Measurements from ENCODE around the gene TRAF2.
"Not testable (repeated sequence)": the region's sequence is repeated elsewhere in the genome, so short reads cannot be mapped to it uniquely, and the experiment has no call there.

The TRAF2 gene

GRCh38 chr9:136865041-136865767 lies 21.1 kb upstream of the TRAF2 start:
- H3K27ac ChIP-seq = peak overlapping the region; percentile 44
- peak overlapping the region; percentile 67 for H3K4me3 ChIP-seq (ENCODE audit: low read depth, low read length)
- H3K36me3 ChIP-seq = peaks cover 52% of the 10 kb centered on the region
- no peak for TF ChIP-seq CTCF (IDR thresholded peaks at IDR 0.05; ENCODE audit: low read depth, low read length)
- peaks cover 9% of the 10 kb centered on the region for H3K9me3 ChIP-seq (ENCODE audit: severe bottlenecking)
- no peaks in the 10 kb centered on the region for H3K27me3 ChIP-seq (ENCODE audit: insufficient read depth, low read depth, severe bottlenecking)
- no peak for DNase-seq

- Histone ChIP-seq H3K27ac (peak overlapping the region; percentile 90), H3K27me3 (ENCODE audit: insufficient read depth, low read depth, severe bottlenecking) (no peaks in the 10 kb centered on the region), H3K9me3 (ENCODE audit: severe bottlenecking) (peaks cover 9% of the 10 kb centered on the region), H3K4me3 (ENCODE audit: low read depth, low read length) (peak overlapping the region; percentile 67), H3K36me3 (peaks cover 46% of the 10 kb centered on the region)
- DNase-seq = no peak
- TF ChIP-seq CTCF (IDR thresholded peaks at IDR 0.05; ENCODE audit: low read depth, low read length) = no peak
Observed at GRCh38 chr9:136865768-136866103, 20.6 kb upstream of the TRAF2 start.

- peak overlapping the region; percentile 69 for H3K27ac ChIP-seq
- not testable (repeated sequence) for H3K27me3 ChIP-seq (ENCODE audit: insufficient read depth, low read depth, severe bottlenecking); DNase-seq
- peaks cover 34% of the 10 kb centered on the region for H3K36me3 ChIP-seq
- peaks cover 12% of the 10 kb centered on the region for H3K9me3 ChIP-seq (ENCODE audit: severe bottlenecking)
- H3K4me3 ChIP-seq (ENCODE audit: low read depth, low read length) = peak overlapping the region; percentile 43
Observed at GRCh38 chr9:136866898-136867421, 19.4 kb upstream of the TRAF2 start.

GRCh38 chr9:136867480-136867879 lies 18.8 kb upstream of the TRAF2 start:
- no peak overlapping the region for H3K4me3 ChIP-seq (ENCODE audit: low read depth, low read length)
- no peak overlapping the region for H3K27ac ChIP-seq
- no peak for DNase-seq
- TF ChIP-seq CTCF (IDR thresholded peaks at IDR 0.05; ENCODE audit: low read depth, low read length) = no peak
- H3K9me3 ChIP-seq (ENCODE audit: severe bottlenecking) = peaks cover 17% of the 10 kb centered on the region
- peaks cover 29% of the 10 kb centered on the region for H3K36me3 ChIP-seq
- no peaks in the 10 kb centered on the region for H3K27me3 ChIP-seq (ENCODE audit: insufficient read depth, low read depth, severe bottlenecking)

GRCh38 chr9:136867917-136868316 lies 18.4 kb upstream of the TRAF2 start:
- no peak for DNase-seq
- H3K27ac ChIP-seq = no peak overlapping the region
- H3K27me3 ChIP-seq (ENCODE audit: insufficient read depth, low read depth, severe bottlenecking) = no peaks in the 10 kb centered on the region
- H3K9me3 ChIP-seq (ENCODE audit: severe bottlenecking) = peaks cover 21% of the 10 kb centered on the region
- H3K4me3 ChIP-seq (ENCODE audit: low read depth, low read length) = no peak overlapping the region
- no peak for TF ChIP-seq CTCF (IDR thresholded peaks at IDR 0.05; ENCODE audit: low read depth, low read length)
- H3K36me3 ChIP-seq = peaks cover 25% of the 10 kb centered on the region

- no peak overlapping the region for H3K27ac ChIP-seq
- H3K36me3 ChIP-seq = peaks cover 17% of the 10 kb centered on the region
- peaks cover 22% of the 10 kb centered on the region for H3K9me3 ChIP-seq (ENCODE audit: severe bottlenecking)
- no peak for DNase-seq
- no peak for TF ChIP-seq CTCF (IDR thresholded peaks at IDR 0.05; ENCODE audit: low read depth, low read length)
- no peak overlapping the region for H3K4me3 ChIP-seq (ENCODE audit: low read depth, low read length)
- H3K27me3 ChIP-seq (ENCODE audit: insufficient read depth, low read depth, severe bottlenecking) = no peaks in the 10 kb centered on the region
Observed at GRCh38 chr9:136868644-136869043, 17.7 kb upstream of the TRAF2 start.

- not testable (repeated sequence) for H3K27ac ChIP-seq; H3K27me3 ChIP-seq (ENCODE audit: insufficient read depth, low read depth, severe bottlenecking); H3K36me3 ChIP-seq; H3K4me3 ChIP-seq (ENCODE audit: low read depth, low read length); DNase-seq
- peaks cover 24% of the 10 kb centered on the region for H3K9me3 ChIP-seq (ENCODE audit: severe bottlenecking)
Observed at GRCh38 chr9:136869611-136870010, 16.7 kb upstream of the TRAF2 start.

Data from WERI-Rb-1 (cell line).